Uterus (tissue), 4 donors: ENCODE measurements around the gene SECISBP2L. TPM values are rescaled to one million over a fixed set of nuclear protein-coding genes. Genes with fewer than 3 reads are reported as not detected.
A peak's percentile ranks its signal among the peaks of the same experiment; 100 is the strongest.
"Not testable (repeated sequence)": the region's sequence is repeated elsewhere in the genome, so short reads cannot be mapped to it uniquely, and the experiment has no call there.

Experiments used
- DNase-seq, 2 donors: peaks; one replicate each; pipeline ENCODE4 v3.0.0-alpha.2; 2019 to 2020
- H3K27ac ChIP-seq, 2 donors: fragments of 200-600 bp; sonication (generic); 1 replicate in 1 of 2; 2 replicates in 1 of 2; pipeline ENCODE4 v1.5.1; 2016 to 2018
- H3K27me3 ChIP-seq, 2 donors: fragments of 200-600 bp; sonication (generic); one replicate each; pipeline ENCODE4 v1.5.1; 2018 to 2019; ENCODE audit warnings: control low read depth in 1 of 2
- H3K36me3 ChIP-seq, 2 donors: fragments of 200-600 bp; sonication (generic); one replicate each; pipeline ENCODE4 v1.5.1; 2019; ENCODE audit warnings: control low read depth in 1 of 2
- H3K4me1 ChIP-seq, 2 donors: fragments of 200-600 bp; sonication (generic); one replicate each; pipeline ENCODE4 v1.5.1; 2018 to 2019; ENCODE audit warnings: control low read depth in 1 of 2
- H3K4me3 ChIP-seq, 2 donors: fragments of 200-600 bp; sonication (generic); 1 replicate in 1 of 2; 2 replicates in 1 of 2; pipeline ENCODE4 v1.5.1; 2018 to 2019; ENCODE audit warnings: mild to moderate bottlenecking in 1 of 2
- H3K9me3 ChIP-seq, 2 donors: fragments of 200-600 bp; sonication (generic); one replicate each; pipeline ENCODE4 v1.5.1; 2019; ENCODE audit warnings: control low read depth in 1 of 2
- POLR2A ChIP-seq, 2 donors: fragments of 450-650 bp; IDR thresholded peaks; one replicate each; pipeline ENCODE4 v1.6.1; 2016; ENCODE audit warnings: antibody characterized with exemption in 2 of 2, mild to moderate bottlenecking in 1 of 2, moderate library complexity in 1 of 2
- intact Hi-C: fragments of 100-400 bp; cut with DNase I; formaldehyde crosslinking; loops from one replicate; pipeline ENCODE4 v1.15.1; 2023; ENCODE audit warnings: low total_unique reads
- total RNA-seq, 4 donors: library from RNA; depleted of rRNA in 3 of 4; stranded (reverse); fragments of >200 nt in 3 of 4; gene quantifications; one replicate each; pipeline versions ENCODE4 v1.1.0 to v1.2.4, GENCODE V29; 2014 to 2023
- TF ChIP-seq, protein P1 (sequence below), 4 experiments: fragments of 200-600 bp in 2 of 4; fragments of 450-650 bp in 2 of 4; sonication (generic) in 2 of 4; IDR thresholded peaks; one replicate each; pipeline ENCODE4 v1.5.1; 2016 to 2019; ENCODE audit warnings: antibody characterized with exemption in 4 of 4, mild to moderate bottlenecking in 2 of 4, moderate library complexity in 1 of 4
- donor health status: DM: yes; HTN: yes; CAD: no.

The SECISBP2L gene
- total RNA-seq, 4 donors from 2014 or later = 24.8 to 73.9 (median 47.6) TPM

GRCh38 chr15:48975472-48976419, 70.5 kb downstream of the SECISBP2L start:
- DNase-seq = peak; percentile 71 to 79
- Histone ChIP-seq H3K27me3 (no peaks in the 10 kb centered on the region), H3K36me3 (no peaks in the 10 kb centered on the region), H3K4me3 (peak overlapping the region; percentile 5 to 41), H3K9me3 (no peaks in the 10 kb centered on the region), H3K4me1 (no peaks in the 10 kb centered on the region), H3K27ac (peak overlapping the region; percentile 55 to 65)
- intact Hi-C loops = no loop called here
- TF ChIP-seq, protein P1, sequence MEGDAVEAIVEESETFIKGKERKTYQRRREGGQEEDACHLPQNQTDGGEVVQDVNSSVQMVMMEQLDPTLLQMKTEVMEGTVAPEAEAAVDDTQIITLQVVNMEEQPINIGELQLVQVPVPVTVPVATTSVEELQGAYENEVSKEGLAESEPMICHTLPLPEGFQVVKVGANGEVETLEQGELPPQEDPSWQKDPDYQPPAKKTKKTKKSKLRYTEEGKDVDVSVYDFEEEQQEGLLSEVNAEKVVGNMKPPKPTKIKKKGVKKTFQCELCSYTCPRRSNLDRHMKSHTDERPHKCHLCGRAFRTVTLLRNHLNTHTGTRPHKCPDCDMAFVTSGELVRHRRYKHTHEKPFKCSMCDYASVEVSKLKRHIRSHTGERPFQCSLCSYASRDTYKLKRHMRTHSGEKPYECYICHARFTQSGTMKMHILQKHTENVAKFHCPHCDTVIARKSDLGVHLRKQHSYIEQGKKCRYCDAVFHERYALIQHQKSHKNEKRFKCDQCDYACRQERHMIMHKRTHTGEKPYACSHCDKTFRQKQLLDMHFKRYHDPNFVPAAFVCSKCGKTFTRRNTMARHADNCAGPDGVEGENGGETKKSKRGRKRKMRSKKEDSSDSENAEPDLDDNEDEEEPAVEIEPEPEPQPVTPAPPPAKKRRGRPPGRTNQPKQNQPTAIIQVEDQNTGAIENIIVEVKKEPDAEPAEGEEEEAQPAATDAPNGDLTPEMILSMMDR (IDR thresholded peaks at IDR 0.05) = peak; percentile 68 to 98 (median 91)
- TF ChIP-seq POLR2A (IDR thresholded peaks at IDR 0.05) = no peak

GRCh38 chr15:48974882-48975281, 71.4 kb downstream of the SECISBP2L start:
- Histone ChIP-seq H3K27me3 (no peaks in the 10 kb centered on the region), H3K4me3 (no peak overlapping the region), H3K27ac (peak overlapping the region in 1 of 2 donors; percentile 55), H3K9me3 (no peaks in the 10 kb centered on the region), H3K36me3 (no peaks in the 10 kb centered on the region), H3K4me1 (no peaks in the 10 kb centered on the region)
- DNase-seq = no peak
- intact Hi-C loops = no loop called here
- TF ChIP-seq, protein P1 (IDR thresholded peaks at IDR 0.05) = no peak
- no peak for TF ChIP-seq POLR2A (IDR thresholded peaks at IDR 0.05)

GRCh38 chr15:48972750-48973503, 73.3 kb downstream of the SECISBP2L start:
- Histone ChIP-seq H3K9me3 (no peaks in the 10 kb centered on the region), H3K4me1 (no peaks in the 10 kb centered on the region), H3K36me3 (no peaks in the 10 kb centered on the region), H3K4me3 (no peak overlapping the region), H3K27ac (no peak overlapping the region), H3K27me3 (no peaks in the 10 kb centered on the region)
- TF ChIP-seq, protein P1 (IDR thresholded peaks at IDR 0.05) = no peak
- TF ChIP-seq POLR2A (IDR thresholded peaks at IDR 0.05) = no peak
- DNase-seq = no peak
- intact Hi-C loops = no loop called here

GRCh38 chr15:48970926-48971325, 75.3 kb downstream of the SECISBP2L start:
- DNase-seq, H3K4me3 ChIP-seq, H3K27me3 ChIP-seq, H3K27ac ChIP-seq, H3K9me3 ChIP-seq, H3K36me3 ChIP-seq, intact Hi-C loops, H3K4me1 ChIP-seq: not testable (repeated sequence)

DNA sequence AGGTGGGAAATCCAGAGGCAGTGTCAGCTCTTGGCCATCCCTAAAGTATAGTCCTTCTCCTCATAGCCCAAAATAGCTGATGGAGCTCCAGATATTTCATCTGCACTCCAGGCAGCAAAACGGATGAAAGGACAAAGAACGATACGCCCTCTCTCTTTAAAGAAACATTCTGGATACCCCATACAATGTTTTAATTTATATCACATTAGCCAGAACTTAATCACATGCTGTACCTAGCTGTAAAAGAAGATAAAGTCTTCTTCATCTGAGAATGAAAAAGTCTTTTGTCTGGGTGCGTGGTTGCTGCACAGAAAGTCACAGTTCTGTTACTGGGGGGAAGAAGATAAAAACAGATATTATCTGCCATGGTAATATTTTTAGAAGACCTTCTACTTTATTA, 78.2 kb downstream of the SECISBP2L start:
- no peak for DNase-seq
- Histone ChIP-seq H3K4me3 (no peak overlapping the region), H3K36me3 (no peaks in the 10 kb centered on the region), H3K9me3 (no peaks in the 10 kb centered on the region), H3K27ac (no peak overlapping the region), H3K4me1 (no peaks in the 10 kb centered on the region), H3K27me3 (no peaks in the 10 kb centered on the region)
- intact Hi-C loops = no loop called here
- TF ChIP-seq, protein P1 (IDR thresholded peaks at IDR 0.05) = no peak
- no peak for TF ChIP-seq POLR2A (IDR thresholded peaks at IDR 0.05)
